ENCODE results near the gene OR2B2. TPM values are rescaled to one million over a fixed set of nuclear protein-coding genes. Genes with fewer than 3 reads are reported as not detected.

The OR2B2 gene
- polyA plus RNA-seq, 1 donor from 2014 or later, result not detected

DNA sequence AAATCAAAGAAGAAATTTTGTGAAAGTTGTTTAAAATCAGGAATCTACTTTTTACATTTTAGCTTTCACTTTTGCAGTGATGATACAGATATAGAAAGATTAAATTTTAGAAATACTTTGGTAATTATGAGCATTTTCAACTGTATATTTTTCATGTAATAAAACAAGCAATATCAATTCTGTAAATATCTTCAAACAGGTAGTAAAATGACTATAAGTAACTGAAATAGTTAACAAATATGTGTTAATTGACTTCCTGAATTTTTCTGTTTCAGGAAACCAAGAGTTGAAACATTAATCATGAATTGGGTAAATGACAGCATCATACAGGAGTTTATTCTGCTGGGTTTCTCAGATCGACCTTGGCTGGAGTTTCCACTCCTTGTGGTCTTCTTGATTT lies 44.7 kb upstream of the OR2B2 start, which contains the start of gene OR2B6:
Gene OR2B6, plus strand, starts transcription at position 301 of the 400 bp plus-strand sequence. Its CDS starts 0 bp downstream, at position 301.
- no peaks in the 10 kb centered on the region for H3K27me3 ChIP-seq (ENCODE audit: insufficient read depth, low read depth, low read length)
- H3K27ac ChIP-seq (ENCODE audit: low read length), result no peak within 1 kb of the TSS
- H3K9me3 ChIP-seq (ENCODE audit: low read length), result no peaks in the 10 kb centered on the region
- H3K4me3 ChIP-seq (ENCODE audit: low read length), result no peak within 1 kb of the TSS
- no peaks in the 10 kb centered on the region for H3K9me2 ChIP-seq (ENCODE audit: insufficient read depth, low read length)
- H4K20me1 ChIP-seq (ENCODE audit: insufficient read depth), result no peaks in the 10 kb centered on the region
- TF ChIP-seq RAD21 (conservative IDR thresholded peaks at IDR 0.05), result no peak
- no peak for TF ChIP-seq TAF1 (IDR thresholded peaks at IDR 0.05; ENCODE audit: low read depth)
- no peak for TF ChIP-seq MXI1 (conservative IDR thresholded peaks at IDR 0.05; ENCODE audit: poor library complexity, severe bottlenecking)
- TF ChIP-seq EP300 (conservative IDR thresholded peaks at IDR 0.05; ENCODE audit: poor library complexity, severe bottlenecking), result no peak
- TF ChIP-seq CTCF (IDR thresholded peaks at IDR 0.05; ENCODE audit: poor library complexity, severe bottlenecking), result no peak
- TF ChIP-seq, protein P1, sequence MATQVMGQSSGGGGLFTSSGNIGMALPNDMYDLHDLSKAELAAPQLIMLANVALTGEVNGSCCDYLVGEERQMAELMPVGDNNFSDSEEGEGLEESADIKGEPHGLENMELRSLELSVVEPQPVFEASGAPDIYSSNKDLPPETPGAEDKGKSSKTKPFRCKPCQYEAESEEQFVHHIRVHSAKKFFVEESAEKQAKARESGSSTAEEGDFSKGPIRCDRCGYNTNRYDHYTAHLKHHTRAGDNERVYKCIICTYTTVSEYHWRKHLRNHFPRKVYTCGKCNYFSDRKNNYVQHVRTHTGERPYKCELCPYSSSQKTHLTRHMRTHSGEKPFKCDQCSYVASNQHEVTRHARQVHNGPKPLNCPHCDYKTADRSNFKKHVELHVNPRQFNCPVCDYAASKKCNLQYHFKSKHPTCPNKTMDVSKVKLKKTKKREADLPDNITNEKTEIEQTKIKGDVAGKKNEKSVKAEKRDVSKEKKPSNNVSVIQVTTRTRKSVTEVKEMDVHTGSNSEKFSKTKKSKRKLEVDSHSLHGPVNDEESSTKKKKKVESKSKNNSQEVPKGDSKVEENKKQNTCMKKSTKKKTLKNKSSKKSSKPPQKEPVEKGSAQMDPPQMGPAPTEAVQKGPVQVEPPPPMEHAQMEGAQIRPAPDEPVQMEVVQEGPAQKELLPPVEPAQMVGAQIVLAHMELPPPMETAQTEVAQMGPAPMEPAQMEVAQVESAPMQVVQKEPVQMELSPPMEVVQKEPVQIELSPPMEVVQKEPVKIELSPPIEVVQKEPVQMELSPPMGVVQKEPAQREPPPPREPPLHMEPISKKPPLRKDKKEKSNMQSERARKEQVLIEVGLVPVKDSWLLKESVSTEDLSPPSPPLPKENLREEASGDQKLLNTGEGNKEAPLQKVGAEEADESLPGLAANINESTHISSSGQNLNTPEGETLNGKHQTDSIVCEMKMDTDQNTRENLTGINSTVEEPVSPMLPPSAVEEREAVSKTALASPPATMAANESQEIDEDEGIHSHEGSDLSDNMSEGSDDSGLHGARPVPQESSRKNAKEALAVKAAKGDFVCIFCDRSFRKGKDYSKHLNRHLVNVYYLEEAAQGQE (IDR thresholded peaks at IDR 0.05; ENCODE audit: borderline replicate concordance), result no peak
- no peak for TF ChIP-seq POLR2AphosphoS5 (IDR thresholded peaks at IDR 0.05)
- no peak for TF ChIP-seq SMC3 (conservative IDR thresholded peaks at IDR 0.05; ENCODE audit: poor library complexity)
- no peak for TF ChIP-seq EZH2 (IDR thresholded peaks at IDR 0.05; ENCODE audit: borderline replicate concordance, insufficient read depth, low read length, poor library complexity, severe bottlenecking)
- H2AFZ ChIP-seq (ENCODE audit: low read depth, low read length), result no peak within 1 kb of the TSS
- H3K4me2 ChIP-seq (ENCODE audit: low read length), result no peak within 1 kb of the TSS
- H3K36me3 ChIP-seq (ENCODE audit: insufficient read depth, low read length), result no peaks in the 10 kb centered on the region
- H3K79me2 ChIP-seq (replicated peaks; ENCODE audit: insufficient read depth, low read length), result no peaks in the 10 kb centered on the region
- H3F3A ChIP-seq (ENCODE audit: insufficient read depth, low read length, poor library complexity, severe bottlenecking), result no peaks in the 10 kb centered on the region
- no peak within 1 kb of the TSS for H3K9ac ChIP-seq (ENCODE audit: low read length)

DNA sequence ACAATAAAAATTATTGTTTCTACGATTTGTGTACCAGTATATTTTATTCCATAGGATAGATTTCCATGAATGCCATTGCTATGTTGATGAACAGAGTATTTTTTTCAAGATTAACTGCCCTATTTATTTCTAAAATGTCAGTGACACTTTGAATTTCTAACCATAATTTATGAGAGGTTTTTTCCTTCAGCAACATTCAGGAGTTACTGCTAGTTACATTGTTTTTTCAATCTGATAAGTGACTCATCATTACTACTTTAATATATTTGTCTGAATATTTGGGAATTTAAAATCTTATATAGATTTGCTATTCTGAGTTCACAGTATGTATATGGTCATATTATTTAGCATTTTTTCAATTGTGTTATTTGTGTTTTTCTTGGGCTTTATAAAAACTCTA lies 38.8 kb upstream of the OR2B2 start:
- TF ChIP-seq EP300 (conservative IDR thresholded peaks at IDR 0.05; ENCODE audit: poor library complexity, severe bottlenecking), result no peak
- TF ChIP-seq MXI1 (conservative IDR thresholded peaks at IDR 0.05; ENCODE audit: poor library complexity, severe bottlenecking), result no peak
- TF ChIP-seq POLR2AphosphoS5 (IDR thresholded peaks at IDR 0.05), result no peak
- no peak for TF ChIP-seq RAD21 (conservative IDR thresholded peaks at IDR 0.05)
- TF ChIP-seq, protein P1 (IDR thresholded peaks at IDR 0.05; ENCODE audit: borderline replicate concordance), result no peak
- TF ChIP-seq SMC3 (conservative IDR thresholded peaks at IDR 0.05; ENCODE audit: poor library complexity), result no peak
- no peak for TF ChIP-seq CTCF (IDR thresholded peaks at IDR 0.05; ENCODE audit: poor library complexity, severe bottlenecking)
- no peak for TF ChIP-seq TAF1 (IDR thresholded peaks at IDR 0.05; ENCODE audit: low read depth)
- no peaks in the 10 kb centered on the region for H3K9me2 ChIP-seq (ENCODE audit: insufficient read depth, low read length)
- H3K27me3 ChIP-seq (ENCODE audit: insufficient read depth, low read depth, low read length), result no peaks in the 10 kb centered on the region
- no peak overlapping the region for H3K4me3 ChIP-seq (ENCODE audit: low read length)
- H3K9me3 ChIP-seq (ENCODE audit: low read length), result no peaks in the 10 kb centered on the region
- no peaks in the 10 kb centered on the region for H4K20me1 ChIP-seq (ENCODE audit: insufficient read depth)
- H3K79me2 ChIP-seq (replicated peaks; ENCODE audit: insufficient read depth, low read length), result no peaks in the 10 kb centered on the region
- no peaks in the 10 kb centered on the region for H3F3A ChIP-seq (ENCODE audit: insufficient read depth, low read length, poor library complexity, severe bottlenecking)
- H3K4me2 ChIP-seq (ENCODE audit: low read length), result no peak overlapping the region
- no peak overlapping the region for H2AFZ ChIP-seq (ENCODE audit: low read depth, low read length)
- H3K9ac ChIP-seq (ENCODE audit: low read length), result no peak overlapping the region
- H3K27ac ChIP-seq (ENCODE audit: low read length), result no peak overlapping the region
- no peaks in the 10 kb centered on the region for H3K36me3 ChIP-seq (ENCODE audit: insufficient read depth, low read length)

Data from neural cell (in vitro differentiated cells).